COR-L47 (cell line): Measurements from ENCODE around the gene ZC3H12D.
"Not testable (repeated sequence)": the region's sequence is repeated elsewhere in the genome, so short reads cannot be mapped to it uniquely, and the experiment has no call there.

Source experiments
- DNase-seq: peaks from one replicate; lab custom pipeline; 2025; lab: John Stamatoyannopoulos, UW

The ZC3H12D gene

GRCh38 chr6:149483849-149484655, 762 bp downstream of the ZC3H12D start:
- no peak for DNase-seq

- no peak for DNase-seq
Observed at GRCh38 chr6:149483334-149483725, 1.5 kb downstream of the ZC3H12D start.

- no peak for DNase-seq
Observed at GRCh38 chr6:149482545-149483333, 2.1 kb downstream of the ZC3H12D start.

GRCh38 chr6:149480502-149481280, 4.1 kb downstream of the ZC3H12D start:
- no peak for DNase-seq

GRCh38 chr6:149478631-149479314, 6.0 kb downstream of the ZC3H12D start:
- no peak for DNase-seq

GRCh38 chr6:149477544-149477943, 7.3 kb downstream of the ZC3H12D start:
- DNase-seq, result no peak

- no peak for DNase-seq
Observed at GRCh38 chr6:149476789-149477455, 7.9 kb downstream of the ZC3H12D start.

GRCh38 chr6:149474108-149474935, 10.5 kb downstream of the ZC3H12D start:
- DNase-seq, result no peak

- DNase-seq, result no peak
Observed at GRCh38 chr6:149473080-149474052, 11.4 kb downstream of the ZC3H12D start.

GRCh38 chr6:149472241-149472640, 12.6 kb downstream of the ZC3H12D start:
- no peak for DNase-seq

GRCh38 chr6:149471801-149472200, 13.0 kb downstream of the ZC3H12D start:
- DNase-seq, result no peak

- DNase-seq, result no peak
Observed at GRCh38 chr6:149470948-149471347, 13.9 kb downstream of the ZC3H12D start.

- DNase-seq, result no peak
Observed at GRCh38 chr6:149468179-149468578, 16.6 kb downstream of the ZC3H12D start.

GRCh38 chr6:149467265-149467664, 17.5 kb downstream of the ZC3H12D start:
- DNase-seq, result no peak

GRCh38 chr6:149464411-149464810, 20.4 kb downstream of the ZC3H12D start:
- DNase-seq, result no peak

GRCh38 chr6:149463781-149464180, 21.0 kb downstream of the ZC3H12D start:
- DNase-seq, result no peak

GRCh38 chr6:149462712-149463111, 22.1 kb downstream of the ZC3H12D start:
- not testable (repeated sequence) for DNase-seq

- DNase-seq, result no peak
Observed at GRCh38 chr6:149461670-149462069, 23.1 kb downstream of the ZC3H12D start.

GRCh38 chr6:149460249-149460648, 24.6 kb downstream of the ZC3H12D start:
- DNase-seq, result not testable (repeated sequence)
